ENCODE measurements around the gene ACBD4.

DNA sequence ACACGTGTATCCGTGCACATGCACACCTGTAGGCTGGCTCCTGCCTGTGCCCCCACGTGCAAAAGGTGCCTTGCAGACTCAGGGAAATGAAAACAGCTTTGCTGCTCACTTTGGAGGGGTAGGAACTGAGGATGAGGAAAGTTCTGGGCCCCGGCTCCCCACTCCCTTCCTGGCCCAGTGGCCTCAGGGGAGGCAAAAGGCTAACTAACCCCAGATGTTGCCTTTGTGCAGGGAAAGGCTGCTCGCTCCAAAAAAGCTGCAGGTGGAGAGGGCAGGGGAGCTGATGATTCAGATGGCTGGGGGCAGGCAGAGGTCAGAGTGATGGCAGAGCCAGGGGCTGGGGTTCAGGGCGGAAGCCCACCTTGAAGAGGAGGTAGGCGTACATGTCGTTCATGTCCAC is 15.5 kb upstream of the ACBD4 start:
- no peak for TF ChIP-seq POLR2A (IDR thresholded peaks at IDR 0.05)
- TF ChIP-seq, protein P1, sequence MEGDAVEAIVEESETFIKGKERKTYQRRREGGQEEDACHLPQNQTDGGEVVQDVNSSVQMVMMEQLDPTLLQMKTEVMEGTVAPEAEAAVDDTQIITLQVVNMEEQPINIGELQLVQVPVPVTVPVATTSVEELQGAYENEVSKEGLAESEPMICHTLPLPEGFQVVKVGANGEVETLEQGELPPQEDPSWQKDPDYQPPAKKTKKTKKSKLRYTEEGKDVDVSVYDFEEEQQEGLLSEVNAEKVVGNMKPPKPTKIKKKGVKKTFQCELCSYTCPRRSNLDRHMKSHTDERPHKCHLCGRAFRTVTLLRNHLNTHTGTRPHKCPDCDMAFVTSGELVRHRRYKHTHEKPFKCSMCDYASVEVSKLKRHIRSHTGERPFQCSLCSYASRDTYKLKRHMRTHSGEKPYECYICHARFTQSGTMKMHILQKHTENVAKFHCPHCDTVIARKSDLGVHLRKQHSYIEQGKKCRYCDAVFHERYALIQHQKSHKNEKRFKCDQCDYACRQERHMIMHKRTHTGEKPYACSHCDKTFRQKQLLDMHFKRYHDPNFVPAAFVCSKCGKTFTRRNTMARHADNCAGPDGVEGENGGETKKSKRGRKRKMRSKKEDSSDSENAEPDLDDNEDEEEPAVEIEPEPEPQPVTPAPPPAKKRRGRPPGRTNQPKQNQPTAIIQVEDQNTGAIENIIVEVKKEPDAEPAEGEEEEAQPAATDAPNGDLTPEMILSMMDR (IDR thresholded peaks at IDR 0.05) = no peak
- no peak for TF ChIP-seq EP300 (IDR thresholded peaks at IDR 0.05)
